HG03196 (cell line): Measurements from ENCODE around the gene HERC3.
A peak's percentile ranks its signal among the peaks of the same experiment; 100 is the strongest.

Source experiments
- ATAC-seq: cut with Tn5 transposase; IDR thresholded peaks from one replicate; pipeline ENCODE4 v1.9.1; 2021; ENCODE audit not compliant: unreplicated experiment

HERC3 gene

DNA sequence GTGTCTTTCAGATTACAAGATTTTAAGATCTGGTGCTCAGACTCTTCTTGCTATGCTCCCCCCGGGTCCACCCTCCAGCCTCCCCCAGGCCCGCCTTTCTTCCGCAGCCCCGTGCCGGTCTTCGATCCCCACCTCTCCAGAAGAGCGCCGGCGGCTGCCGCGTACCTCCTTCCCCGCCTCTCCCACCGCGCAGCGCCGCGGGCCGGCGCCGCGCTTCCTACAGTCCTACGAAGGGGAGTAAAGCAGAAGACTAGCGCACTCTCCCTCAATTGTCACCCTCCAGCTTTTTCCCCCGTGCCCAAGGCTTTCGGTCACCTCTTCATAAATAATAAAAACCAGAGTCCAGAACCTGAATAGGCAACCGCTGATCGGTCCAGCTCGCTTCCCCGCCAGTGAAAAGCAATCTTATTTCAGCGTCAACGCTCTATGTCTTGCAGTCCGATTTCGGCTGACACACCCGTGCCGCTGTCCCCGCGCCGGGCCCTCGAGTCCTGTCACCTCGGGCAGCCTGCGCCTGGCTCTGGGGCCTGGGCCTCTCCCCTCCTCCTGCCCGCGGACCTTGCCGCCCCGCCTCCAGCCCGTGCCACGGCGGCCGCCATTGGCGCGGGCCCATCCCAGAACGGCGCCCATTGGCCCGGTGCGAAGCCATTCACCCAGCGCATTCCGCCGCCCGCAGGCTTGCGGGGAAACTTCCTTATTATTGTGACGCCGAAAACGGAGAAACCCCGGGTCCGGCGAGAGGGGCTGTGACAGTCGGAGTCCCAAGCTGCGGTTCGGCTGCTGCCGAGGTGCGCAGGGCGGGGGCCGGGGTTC lies at the start of gene HERC3:
Gene HERC3, plus strand, starts transcription at position 694 of the 813 bp plus-strand sequence. CDS start 13,344 bp downstream, outside the sequence.
- ATAC-seq = peak; percentile 99

DNA sequence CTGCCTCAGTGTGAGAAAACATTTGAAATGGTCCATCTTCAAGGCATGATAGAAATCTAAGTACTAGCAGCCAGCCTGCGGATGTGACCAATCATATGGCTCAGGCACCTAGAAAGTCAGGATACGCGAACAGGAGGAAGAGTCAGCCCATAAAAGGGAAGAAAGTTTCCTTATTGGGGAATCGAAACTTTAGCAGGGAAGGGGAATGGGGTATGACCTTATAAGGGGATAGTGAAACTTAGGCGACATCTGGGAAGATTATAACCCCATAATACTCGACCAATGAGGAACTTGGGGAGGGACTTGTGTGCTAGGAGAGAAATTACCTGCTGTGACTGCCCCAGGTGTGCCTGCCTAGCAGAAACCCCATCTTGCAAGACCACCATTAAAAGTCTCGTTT lies 42.5 kb upstream of the HERC3 start:
- ATAC-seq = no peak

DNA sequence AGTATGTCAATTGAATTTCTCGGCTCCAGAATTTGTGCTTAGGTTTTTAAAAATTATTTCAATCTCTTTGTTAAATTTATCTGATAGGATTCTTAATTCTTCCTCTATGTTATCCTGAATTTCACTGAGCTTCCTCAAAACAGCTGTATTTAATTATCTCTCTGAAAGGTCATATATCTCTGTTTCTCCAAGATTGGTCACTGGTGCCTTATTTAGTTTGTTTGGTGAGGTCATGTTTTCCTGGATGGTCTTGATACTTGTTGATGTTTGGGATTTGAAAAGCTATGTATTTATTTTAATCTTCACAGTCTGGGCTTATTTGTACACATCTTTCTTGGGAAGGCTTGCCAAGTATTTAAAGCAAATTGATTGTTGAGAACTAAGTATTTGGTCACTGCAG lies 24.7 kb upstream of the HERC3 start:
- ATAC-seq = no peak

DNA sequence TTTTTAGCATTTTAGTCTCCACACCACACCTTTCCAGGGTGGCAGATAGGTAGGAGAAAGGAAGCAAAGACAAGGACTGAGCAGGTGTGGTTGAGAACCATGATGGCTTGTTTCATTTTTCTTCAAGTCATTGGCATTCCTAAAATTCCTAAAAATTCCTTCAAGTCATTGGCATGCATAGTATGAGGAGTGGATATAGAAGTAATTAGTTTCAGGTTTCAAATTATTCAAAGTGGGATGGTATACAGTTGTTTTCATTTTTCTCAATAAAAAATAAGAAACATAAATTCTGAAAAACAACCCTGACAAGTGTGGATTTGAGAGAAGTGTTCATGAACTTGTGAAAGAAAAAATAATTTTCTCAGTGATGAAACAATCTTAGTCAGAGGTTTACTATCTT lies 22.3 kb upstream of the HERC3 start:
- ATAC-seq = no peak

DNA sequence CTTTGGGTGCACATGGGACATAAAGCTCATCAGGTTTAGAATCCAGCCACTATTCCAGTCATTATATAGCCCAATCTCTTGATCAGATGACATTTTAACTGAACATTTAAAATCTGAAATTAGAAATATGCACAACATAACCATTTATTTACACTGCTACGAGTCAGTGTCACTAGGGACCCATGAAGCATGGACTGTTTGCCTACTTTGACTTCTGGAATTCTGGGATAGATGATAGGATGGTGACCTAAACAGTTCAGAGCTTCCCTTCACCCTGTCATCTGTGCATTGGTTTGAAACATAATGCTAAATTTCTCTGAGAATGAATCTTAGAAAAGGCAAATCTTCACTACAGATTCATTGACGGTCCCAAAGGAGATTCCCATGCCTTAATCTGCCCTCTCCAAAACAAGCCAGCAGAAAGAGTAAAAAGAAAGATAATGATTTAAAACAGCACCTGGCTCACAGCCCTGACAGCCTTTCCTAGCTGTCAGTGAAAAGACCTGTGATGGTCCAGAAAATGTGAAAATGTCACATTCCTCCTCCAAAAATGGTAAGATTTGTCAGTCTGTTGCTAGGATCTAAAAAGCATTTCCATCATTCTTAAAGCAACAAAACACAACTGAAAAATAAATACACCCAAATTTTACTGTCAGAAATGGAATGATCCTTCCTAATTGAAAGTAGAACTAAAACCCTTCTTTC lies 18.9 kb upstream of the HERC3 start:
- no peak for ATAC-seq

DNA sequence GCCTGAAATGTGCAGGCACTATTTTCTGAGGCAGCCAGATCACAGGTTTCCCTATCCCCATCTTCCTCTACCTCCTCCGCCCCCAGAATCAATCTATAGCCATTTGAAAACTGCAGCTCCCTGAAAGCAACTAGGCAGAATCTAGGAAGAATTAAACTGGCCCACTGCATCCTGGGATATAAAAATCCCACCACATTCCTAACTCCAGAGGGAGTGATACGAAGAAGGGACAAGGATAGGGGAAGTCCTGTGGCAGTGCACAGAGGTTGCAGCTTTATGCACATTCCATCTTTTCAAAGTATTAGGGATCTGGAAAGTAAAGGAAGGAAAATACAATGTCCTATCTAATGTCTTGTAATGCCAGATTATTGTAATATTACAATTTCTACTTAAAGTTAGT lies 18.3 kb upstream of the HERC3 start:
- no peak for ATAC-seq

DNA sequence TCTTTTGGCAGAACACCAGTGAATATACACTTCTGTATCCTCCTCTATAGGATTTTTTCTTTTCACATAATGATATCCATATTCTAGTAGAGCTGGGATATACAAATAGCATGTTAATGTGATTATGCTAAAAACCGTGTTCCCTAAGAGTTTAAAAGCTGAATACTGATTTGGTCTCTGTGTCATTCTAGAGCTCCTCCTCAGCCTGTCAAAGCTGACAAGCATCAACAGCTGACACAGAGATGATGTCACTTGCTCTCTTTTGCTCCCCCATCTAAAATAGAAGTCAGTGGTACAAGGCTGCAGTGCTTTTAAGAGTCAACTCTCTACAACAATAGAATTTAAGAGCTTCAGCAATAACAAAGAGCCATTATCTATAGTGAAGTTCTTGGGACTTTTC lies 17.1 kb upstream of the HERC3 start:
- ATAC-seq = no peak

DNA sequence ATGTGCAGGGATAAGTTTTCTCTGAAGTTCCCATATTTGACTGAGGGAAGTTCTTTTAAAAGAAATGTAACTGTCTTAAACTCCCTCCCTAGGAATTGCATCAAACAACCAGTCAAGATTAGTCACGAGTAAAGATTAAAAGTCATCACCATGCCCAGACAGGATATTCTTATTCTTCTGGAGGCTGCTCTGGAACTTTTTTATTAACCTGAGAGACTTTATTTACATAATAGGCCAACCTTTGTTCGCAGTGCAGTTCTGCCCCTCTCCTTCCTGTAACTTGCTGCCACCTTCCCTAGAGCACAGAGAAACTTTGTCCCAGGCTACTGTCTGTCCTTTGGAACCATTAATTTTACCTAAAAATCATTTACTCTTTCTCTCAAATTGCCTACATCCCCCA lies 9.8 kb upstream of the HERC3 start:
- no peak for ATAC-seq

DNA sequence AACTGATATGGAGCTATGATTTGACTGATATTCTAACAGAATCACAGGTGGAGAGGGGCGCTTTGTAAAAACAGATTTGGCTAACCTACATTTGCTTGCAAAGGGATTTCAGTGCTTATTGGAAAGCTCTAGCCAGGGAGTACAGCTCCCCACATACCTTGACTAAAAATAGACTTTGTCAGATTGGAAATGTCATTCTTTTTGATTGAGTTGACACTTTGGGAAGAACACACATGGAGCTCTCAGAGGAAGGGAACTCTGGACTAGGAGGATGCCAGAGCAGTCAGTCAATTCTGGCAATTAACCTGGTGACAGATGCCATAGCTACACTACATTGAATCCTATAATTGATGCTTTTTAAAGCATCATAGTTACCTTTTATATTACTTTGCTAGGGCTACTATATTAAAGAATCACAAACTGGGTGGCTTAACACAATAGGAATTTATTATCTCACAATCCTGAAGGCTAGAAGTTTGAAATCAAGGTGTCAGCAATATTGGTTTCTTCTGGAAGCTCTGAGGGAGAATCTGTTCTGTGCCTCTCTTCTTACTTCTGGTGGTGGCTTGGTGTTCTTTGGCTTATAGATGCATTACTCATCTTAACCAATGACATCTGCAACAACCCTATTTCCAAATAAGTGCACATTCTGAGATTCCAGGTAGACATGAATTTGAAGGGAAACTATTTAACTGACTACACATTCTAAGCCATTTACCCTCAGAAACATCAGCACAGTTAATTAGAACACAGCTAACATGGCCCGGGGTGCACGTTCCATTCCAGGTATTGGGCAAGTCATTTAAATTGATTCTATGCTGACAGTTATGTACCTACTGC lies 8.4 kb upstream of the HERC3 start:
- ATAC-seq = no peak

DNA sequence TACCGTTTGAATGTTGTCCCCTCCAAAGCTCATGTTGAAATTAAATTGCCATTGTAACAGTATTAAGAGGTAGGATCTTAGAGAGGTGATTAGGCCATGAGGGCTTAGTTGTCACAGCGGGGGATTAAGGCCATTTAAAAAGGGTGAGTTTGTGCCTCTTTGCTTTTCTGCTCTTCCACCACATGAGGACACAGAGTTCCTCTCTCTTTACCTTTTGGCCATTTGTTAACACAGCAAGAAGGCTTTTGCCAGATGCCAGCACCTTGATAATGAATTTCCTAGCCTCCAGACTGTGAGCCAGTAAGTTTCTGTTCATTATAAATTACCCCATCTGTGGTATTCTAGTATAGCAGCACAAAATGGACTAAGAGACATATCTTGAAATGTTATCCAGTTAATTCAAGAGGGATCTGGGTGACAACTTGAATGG lies 7.8 kb upstream of the HERC3 start:
- no peak for ATAC-seq

DNA sequence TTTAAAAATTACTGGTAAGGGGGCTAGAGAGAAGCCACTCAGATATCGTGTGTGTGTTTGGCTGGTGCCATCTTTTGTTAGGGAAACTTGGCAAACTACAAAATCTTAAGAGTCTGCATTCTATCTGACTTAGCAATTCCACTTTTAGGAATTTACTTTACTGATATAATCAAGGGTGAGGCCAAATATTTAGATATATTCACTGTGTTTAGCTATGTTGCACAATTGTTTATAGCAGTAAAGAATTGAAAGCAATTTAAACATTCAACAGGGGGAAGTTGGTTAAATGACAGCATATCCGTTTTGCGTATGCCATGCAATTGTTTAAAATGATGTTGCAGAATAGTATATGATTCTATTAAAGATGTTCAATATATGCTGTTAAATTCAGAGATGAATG lies 6.4 kb upstream of the HERC3 start:
- no peak for ATAC-seq

DNA sequence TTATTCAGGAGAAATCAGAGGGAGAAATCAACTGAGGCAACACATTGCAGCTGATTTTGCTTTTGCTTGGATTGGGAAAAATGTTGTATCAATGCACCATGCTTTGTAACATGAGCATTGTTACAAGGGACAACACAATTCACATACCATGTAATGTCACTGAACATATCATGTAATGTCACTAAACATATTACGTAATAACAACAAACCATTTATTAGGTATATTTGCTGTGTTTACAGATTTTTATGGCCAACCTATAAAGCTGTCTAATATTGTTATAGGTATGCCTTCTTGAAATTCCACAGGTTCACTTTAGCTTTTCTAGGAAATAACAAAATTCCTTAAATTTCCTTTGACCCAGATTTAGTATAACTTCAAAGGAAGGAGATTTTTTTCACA lies 5.0 kb upstream of the HERC3 start:
- no peak for ATAC-seq

DNA sequence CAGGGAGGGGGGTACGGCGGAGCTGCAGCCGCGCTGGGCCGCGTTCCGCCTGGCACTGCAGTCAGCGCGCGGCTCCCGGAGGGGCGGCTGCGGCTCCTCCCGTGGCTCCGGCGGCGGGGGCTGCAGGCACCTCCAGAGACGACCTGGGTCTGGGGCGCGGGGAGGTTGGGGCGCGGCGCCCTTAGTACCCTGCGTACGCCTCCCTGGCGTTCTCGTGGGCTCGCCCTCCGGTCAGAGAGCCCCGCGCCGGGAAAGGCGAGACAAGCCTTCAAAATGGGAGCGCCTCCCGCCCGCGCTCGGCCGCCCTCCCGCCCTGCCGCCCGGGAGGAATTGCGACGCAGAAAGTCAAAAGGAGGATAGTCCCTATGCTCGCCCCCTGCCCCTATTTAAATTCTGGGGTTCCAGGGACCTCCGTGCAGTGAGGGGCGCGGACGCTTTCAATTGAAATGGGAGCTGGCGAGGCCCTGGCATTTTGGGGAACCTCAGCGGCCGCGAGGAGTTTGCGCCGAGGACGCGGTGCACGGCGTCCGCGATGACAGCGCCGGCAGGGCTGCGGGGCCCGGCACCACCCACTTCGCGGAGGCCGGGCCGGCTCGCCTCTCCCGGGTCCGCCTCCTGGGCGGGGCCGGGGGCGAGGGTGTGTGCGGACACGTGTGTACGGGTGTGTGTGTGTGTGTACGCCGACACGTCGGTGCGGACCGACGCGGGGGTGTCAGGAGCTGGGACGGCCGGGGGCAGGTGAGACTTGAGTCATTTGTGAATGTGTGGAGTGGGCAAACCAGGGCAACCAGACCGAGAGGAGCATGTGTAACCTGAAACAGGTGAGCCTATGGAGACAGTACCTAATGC lies 544 bp downstream of the HERC3 start:
- ATAC-seq = peak; percentile 74

DNA sequence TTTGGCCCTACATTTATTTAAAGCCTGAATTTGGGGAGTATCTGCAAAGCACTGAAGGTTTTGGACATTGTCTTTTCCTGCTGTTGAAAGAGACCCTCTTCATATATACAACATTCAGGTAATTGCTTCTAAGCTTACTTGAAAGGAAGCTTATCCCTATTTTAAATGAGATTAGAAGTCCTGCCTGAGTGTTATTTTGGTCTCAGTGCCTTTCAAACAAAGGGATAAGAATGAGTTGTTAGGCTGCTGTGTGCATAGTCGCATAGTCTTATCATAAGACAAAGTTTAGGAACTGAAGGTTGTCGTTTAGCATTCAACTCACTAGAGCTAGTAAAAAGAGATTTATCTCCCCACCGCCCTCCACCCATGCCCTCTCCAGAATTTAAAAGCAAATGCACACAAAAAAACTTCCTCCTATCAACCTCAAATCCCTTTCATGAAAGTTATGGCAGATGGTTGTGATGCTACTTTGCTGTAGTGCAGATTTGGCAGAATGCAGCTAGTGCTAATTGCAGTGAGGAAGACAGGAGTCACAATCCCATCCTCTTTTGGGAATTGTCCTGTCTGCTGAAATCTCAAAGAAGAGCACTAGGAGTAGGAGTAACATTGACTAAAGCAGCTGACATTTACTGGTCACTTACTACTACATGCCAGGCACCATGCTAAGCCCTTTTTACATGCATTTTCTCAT lies 5.8 kb downstream of the HERC3 start:
- ATAC-seq = no peak

DNA sequence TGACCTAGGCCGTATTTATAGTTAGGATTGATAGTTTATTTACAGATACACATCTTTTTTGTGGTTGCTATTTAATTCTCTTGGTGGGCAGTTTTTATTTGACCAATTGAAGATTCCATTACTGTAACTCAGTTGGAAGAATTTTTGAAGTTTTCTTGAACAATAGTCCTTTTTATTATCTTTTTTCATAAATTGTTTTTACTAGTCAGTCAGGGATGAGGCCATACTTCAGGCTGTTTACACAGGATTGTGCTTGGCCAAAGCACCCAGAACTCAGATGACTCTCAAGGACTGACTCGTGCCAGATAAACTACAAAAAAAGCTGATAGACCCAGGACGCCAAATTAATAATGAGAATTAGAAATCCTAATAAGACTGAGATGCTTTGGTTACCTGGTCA lies 7.0 kb downstream of the HERC3 start:
- ATAC-seq = no peak

DNA sequence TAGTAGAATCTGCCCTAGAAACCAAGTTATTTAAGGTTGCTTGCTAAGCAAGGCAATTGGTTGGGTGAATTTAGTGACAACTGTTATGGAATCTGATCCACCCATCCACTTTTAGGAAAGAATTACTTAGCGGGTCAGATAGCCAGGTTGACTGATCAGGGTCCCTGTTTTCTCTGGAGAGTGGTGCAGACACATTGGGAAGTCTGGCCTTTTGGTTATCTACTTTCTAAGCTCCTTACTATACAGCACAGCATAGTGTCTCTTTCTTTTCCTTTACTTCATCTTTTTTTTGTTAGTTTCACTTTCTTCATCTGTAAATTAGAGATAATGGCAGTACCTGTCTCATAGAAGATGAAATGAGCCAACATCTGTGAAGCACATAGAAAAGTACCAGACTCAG lies 7.4 kb downstream of the HERC3 start:
- no peak for ATAC-seq

DNA sequence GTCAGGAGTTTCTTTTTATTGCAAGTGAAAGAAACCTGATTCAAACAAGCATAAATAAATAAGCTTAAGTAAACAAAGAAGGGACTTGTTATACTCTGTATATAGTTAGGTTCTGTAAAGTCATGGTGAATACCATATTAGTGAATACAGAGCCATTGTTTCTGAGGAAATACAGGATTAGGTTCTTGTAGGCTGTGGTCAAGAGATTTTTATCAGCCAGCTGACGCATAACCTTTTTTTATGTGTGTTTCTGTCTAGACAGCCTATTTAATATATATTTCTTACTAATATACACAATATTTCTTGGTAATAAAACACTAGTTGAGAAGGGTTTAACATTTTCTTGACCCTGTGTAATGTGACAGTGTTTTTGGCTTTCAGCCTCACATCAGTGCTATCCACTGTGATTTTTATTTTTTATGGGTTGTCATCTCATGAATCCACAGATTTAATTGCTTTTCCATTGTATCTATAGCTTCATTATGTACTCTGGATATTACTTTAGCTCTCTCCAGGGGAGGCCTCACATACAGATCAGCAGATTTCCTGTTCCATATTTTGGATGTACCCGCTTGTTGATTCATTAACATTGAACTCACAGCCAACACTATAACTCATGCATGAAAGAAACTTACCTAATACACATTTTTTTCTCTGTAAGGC lies 8.0 kb downstream of the HERC3 start:
- ATAC-seq = no peak

DNA sequence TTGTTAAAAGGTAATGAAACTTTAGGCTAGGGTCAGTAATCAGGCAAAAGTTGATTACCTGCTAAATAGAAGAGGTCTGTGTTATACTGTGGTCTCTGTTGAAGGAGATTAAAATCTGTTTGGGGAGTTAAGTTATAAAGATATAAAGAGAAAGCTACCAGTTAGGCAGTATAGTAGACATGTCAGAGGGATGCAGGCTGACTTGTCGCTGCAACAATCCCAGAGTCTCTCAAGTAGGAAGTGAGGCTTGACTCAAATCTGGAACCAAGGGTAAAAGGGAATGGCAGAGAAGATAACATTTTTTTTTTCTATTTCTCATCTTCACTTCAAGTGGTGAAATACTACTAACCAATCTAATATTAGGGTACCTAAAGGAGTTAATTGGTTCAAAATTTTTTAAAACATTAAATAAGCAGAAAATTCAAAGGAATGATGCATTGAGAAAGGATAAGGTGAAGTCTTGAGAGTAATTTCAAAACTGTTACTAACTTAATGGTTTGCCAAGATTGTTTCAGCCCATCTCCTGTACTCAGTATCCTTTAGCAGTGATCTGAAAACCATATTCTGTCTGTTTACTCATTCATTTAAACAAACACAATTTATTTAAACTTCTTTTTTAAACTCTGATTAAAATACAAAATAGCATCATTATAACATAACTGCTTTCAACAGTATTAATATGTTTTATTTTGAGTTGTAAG lies 12.8 kb downstream of the HERC3 start:
- ATAC-seq = no peak

DNA sequence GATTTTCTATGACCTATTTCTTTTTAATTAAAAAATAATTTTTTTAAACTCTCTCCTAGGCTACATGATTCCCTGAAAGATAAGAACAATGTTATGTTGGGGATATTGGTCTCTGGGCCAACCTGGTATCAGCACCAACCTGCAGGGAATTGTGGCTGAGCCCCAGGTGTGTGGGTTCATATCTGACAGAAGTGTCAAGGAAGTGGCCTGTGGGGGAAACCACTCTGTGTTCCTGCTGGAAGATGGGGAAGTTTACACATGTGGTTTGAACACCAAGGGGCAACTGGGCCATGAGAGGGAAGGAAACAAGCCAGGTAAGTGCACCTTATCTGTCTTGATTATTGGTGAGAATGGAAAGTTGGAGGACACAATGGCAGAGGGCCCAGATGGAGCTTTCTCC lies 13.5 kb downstream of the HERC3 start:
- no peak for ATAC-seq
